HepG2 (cell line): ENCODE data around the gene KANSL3. TPM values are rescaled to one million over a fixed set of nuclear protein-coding genes. Genes with fewer than 3 reads are reported as not detected.

Experiments used
- ELF3 ChIP-seq: IDR thresholded peaks from 2 replicates; pipeline ENCODE4 v1.6.1; 2016; ENCODE audit warnings: missing genetic modification reagents, missing compliant biosample characterization
- HMG20A ChIP-seq: IDR thresholded peaks from 2 replicates; pipeline ENCODE4 v1.6.1; 2016; ENCODE audit warnings: borderline replicate concordance
- HNRNPK ChIP-seq: fragments of 200-400 bp; formaldehyde crosslinking; IDR thresholded peaks from 2 replicates; pipeline ENCODE4 v1.6.1; 2018; ENCODE audit warnings: low read length, low read depth, moderate library complexity, mild to moderate bottlenecking; ENCODE audit not compliant: poor library complexity, severe bottlenecking
- REL ChIP-seq: sonication (generic); formaldehyde crosslinking; conservative IDR thresholded peaks from 2 replicates; pipeline ENCODE4 v1.8.0; 2022; ENCODE audit warnings: mild to moderate bottlenecking, missing genetic modification reagents, moderate library complexity
- SNRNP70 ChIP-seq: fragments of 200-400 bp; formaldehyde crosslinking; IDR thresholded peaks from 2 replicates; pipeline ENCODE4 v1.6.1; 2017; ENCODE audit warnings: mild to moderate bottlenecking, low read depth, low read length, moderate library complexity
- TFDP1 ChIP-seq: IDR thresholded peaks from 2 replicates; pipeline ENCODE4 v1.6.1; 2016; ENCODE audit warnings: missing compliant biosample characterization, missing genetic modification reagents, borderline replicate concordance
- ZFP82 ChIP-seq: sonication (generic); formaldehyde crosslinking; IDR thresholded peaks from 2 replicates; pipeline ENCODE4 v1.5.1; 2020; ENCODE audit warnings: mild to moderate bottlenecking, missing genetic modification reagents, borderline replicate concordance
- ZFP90 ChIP-seq: sonication (generic); formaldehyde crosslinking; IDR thresholded peaks from 2 replicates; pipeline ENCODE4 v1.8.0; 2022; ENCODE audit warnings: missing genetic modification reagents, mild to moderate bottlenecking, inconsistent platforms, borderline replicate concordance
- ZNF232 ChIP-seq: sonication (generic); formaldehyde crosslinking; IDR thresholded peaks from 2 replicates; pipeline ENCODE4 v1.4.0; 2020; ENCODE audit warnings: missing genetic modification reagents, borderline replicate concordance
- ZNF282 ChIP-seq: fragments of 450-650 bp; IDR thresholded peaks from 2 replicates; pipeline ENCODE4 v1.6.1; 2018; ENCODE audit not compliant: partially characterized antibody
- ZNF691 ChIP-seq: sonication (generic); formaldehyde crosslinking; IDR thresholded peaks from 2 replicates; pipeline ENCODE4 v1.4.0; 2020; ENCODE audit warnings: missing genetic modification reagents, low read depth, mild to moderate bottlenecking, borderline replicate concordance
- ZNF777 ChIP-seq: sonication (generic); formaldehyde crosslinking; IDR thresholded peaks from 2 replicates; pipeline ENCODE4 v1.4.0; 2020; ENCODE audit warnings: missing genetic modification reagents
- ZNF839 ChIP-seq: sonication (generic); formaldehyde crosslinking; IDR thresholded peaks from 2 replicates; pipeline ENCODE4 v1.4.0; 2020; ENCODE audit warnings: missing genetic modification reagents, mild to moderate bottlenecking, borderline replicate concordance
- ZSCAN22 ChIP-seq: sonication (generic); formaldehyde crosslinking; IDR thresholded peaks from 2 replicates; pipeline ENCODE4 v1.4.0; 2020; ENCODE audit warnings: mild to moderate bottlenecking, missing genetic modification reagents
- polyA plus RNA-seq, 8 experiments: library from polyadenylated mRNA; depleted of rRNA in 3 of 8; stranded (reverse) in 7 of 8; unstranded in 1 of 8; fragments of >200 nt; fragmentation: Illumina TruSeq in 4 of 8; extraction: Trizol in 4 of 8; gene quantifications; 2 replicates each; pipeline versions ENCODE4 v1.2.1 to v1.2.3, GENCODE V29; 2011 to 2016; ENCODE audit warnings: low read depth in 4 of 8, missing spikeins in 1 of 8, mixed read lengths in 1 of 8; ENCODE audit not compliant: insufficient read depth in 1 of 8
- total RNA-seq, 5 experiments: library from RNA; depleted of rRNA; stranded (reverse); fragments of >200 nt; fragmentation: Illumina TruSeq; extraction: Trizol; gene quantifications; 2 replicates each; pipeline ENCODE4 v1.2.3, GENCODE V29; 2016; ENCODE audit warnings: low read depth in 1 of 5
- TF ChIP-seq, protein P1 (sequence below): sonication (generic); formaldehyde crosslinking; IDR thresholded peaks from 2 replicates; pipeline ENCODE4 v1.5.1; 2020; ENCODE audit warnings: mild to moderate bottlenecking, missing genetic modification reagents, moderate library complexity
- TF ChIP-seq, protein P2 (sequence below): sonication (generic); formaldehyde crosslinking; conservative IDR thresholded peaks from 2 replicates; pipeline ENCODE4 v1.8.0; 2022; ENCODE audit warnings: missing genetic modification reagents
- TF ChIP-seq, protein P3 (sequence below): IDR thresholded peaks from 2 replicates; pipeline ENCODE4 v1.6.1; 2018; ENCODE audit warnings: missing genetic modification reagents
- TF ChIP-seq, protein P4 (sequence below): sonication (generic); formaldehyde crosslinking; IDR thresholded peaks from 2 replicates; pipeline ENCODE4 v1.4.0; 2020; ENCODE audit warnings: missing genetic modification reagents; ENCODE audit errors: not compliant biosample characterization

Gene KANSL3
- total and polyA plus RNA-seq, 2 of the 13 experiments (the other 11 are each of a cell fraction or from before 2014, with no cell fraction given): 20.8 to 37.3 TPM

GRCh38 chr2:96556441-96557330 lies 81.4 kb downstream of the KANSL3 start (continued):
- TF ChIP-seq, protein P1, sequence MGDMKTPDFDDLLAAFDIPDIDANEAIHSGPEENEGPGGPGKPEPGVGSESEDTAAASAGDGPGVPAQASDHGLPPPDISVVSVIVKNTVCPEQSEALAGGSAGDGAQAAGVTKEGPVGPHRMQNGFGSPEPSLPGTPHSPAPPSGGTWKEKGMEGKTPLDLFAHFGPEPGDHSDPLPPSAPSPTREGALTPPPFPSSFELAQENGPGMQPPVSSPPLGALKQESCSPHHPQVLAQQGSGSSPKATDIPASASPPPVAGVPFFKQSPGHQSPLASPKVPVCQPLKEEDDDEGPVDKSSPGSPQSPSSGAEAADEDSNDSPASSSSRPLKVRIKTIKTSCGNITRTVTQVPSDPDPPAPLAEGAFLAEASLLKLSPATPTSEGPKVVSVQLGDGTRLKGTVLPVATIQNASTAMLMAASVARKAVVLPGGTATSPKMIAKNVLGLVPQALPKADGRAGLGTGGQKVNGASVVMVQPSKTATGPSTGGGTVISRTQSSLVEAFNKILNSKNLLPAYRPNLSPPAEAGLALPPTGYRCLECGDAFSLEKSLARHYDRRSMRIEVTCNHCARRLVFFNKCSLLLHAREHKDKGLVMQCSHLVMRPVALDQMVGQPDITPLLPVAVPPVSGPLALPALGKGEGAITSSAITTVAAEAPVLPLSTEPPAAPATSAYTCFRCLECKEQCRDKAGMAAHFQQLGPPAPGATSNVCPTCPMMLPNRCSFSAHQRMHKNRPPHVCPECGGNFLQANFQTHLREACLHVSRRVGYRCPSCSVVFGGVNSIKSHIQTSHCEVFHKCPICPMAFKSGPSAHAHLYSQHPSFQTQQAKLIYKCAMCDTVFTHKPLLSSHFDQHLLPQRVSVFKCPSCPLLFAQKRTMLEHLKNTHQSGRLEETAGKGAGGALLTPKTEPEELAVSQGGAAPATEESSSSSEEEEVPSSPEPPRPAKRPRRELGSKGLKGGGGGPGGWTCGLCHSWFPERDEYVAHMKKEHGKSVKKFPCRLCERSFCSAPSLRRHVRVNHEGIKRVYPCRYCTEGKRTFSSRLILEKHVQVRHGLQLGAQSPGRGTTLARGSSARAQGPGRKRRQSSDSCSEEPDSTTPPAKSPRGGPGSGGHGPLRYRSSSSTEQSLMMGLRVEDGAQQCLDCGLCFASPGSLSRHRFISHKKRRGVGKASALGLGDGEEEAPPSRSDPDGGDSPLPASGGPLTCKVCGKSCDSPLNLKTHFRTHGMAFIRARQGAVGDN (CRISPR knock-in tag): peak; percentile 77
- TF ChIP-seq, protein P2, sequence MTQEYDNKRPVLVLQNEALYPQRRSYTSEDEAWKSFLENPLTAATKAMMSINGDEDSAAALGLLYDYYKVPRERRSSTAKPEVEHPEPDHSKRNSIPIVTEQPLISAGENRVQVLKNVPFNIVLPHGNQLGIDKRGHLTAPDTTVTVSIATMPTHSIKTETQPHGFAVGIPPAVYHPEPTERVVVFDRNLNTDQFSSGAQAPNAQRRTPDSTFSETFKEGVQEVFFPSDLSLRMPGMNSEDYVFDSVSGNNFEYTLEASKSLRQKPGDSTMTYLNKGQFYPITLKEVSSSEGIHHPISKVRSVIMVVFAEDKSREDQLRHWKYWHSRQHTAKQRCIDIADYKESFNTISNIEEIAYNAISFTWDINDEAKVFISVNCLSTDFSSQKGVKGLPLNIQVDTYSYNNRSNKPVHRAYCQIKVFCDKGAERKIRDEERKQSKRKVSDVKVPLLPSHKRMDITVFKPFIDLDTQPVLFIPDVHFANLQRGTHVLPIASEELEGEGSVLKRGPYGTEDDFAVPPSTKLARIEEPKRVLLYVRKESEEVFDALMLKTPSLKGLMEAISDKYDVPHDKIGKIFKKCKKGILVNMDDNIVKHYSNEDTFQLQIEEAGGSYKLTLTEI (CRISPR knock-in tag): no peak
- no peak for TF ChIP-seq ZNF777 (CRISPR knock-in tag)
- TF ChIP-seq ZFP82 (CRISPR knock-in tag): no peak
- TF ChIP-seq, protein P3, sequence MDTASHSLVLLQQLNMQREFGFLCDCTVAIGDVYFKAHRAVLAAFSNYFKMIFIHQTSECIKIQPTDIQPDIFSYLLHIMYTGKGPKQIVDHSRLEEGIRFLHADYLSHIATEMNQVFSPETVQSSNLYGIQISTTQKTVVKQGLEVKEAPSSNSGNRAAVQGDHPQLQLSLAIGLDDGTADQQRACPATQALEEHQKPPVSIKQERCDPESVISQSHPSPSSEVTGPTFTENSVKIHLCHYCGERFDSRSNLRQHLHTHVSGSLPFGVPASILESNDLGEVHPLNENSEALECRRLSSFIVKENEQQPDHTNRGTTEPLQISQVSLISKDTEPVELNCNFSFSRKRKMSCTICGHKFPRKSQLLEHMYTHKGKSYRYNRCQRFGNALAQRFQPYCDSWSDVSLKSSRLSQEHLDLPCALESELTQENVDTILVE (CRISPR knock-in tag): peak; percentile 88
- peak; percentile 72; the same call in 1 of the 2 replicates for TF ChIP-seq ZFP90 (CRISPR knock-in tag)
- TF ChIP-seq REL: no peak
- TF ChIP-seq ZNF282: no peak
- TF ChIP-seq ELF3 (CRISPR knock-in tag): peak; percentile 96
- TF ChIP-seq SNRNP70: no peak
- TF ChIP-seq ZSCAN22 (CRISPR knock-in tag): no peak
- TF ChIP-seq, protein P4, sequence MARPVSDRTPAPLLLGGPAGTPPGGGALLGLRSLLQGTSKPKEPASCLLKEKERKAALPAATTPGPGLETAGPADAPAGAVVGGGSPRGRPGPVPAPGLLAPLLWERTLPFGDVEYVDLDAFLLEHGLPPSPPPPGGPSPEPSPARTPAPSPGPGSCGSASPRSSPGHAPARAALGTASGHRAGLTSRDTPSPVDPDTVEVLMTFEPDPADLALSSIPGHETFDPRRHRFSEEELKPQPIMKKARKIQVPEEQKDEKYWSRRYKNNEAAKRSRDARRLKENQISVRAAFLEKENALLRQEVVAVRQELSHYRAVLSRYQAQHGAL (CRISPR knock-in tag): no peak
- no peak for TF ChIP-seq HNRNPK
- TF ChIP-seq ZNF232 (CRISPR knock-in tag): peak; percentile 94
- TF ChIP-seq ZNF839: peak; percentile 79; the same call in 1 of the 2 replicates
- TF ChIP-seq TFDP1 (CRISPR knock-in tag): peak; percentile 99
- peak; percentile 90; the same call in 1 of the 2 replicates for TF ChIP-seq HMG20A (CRISPR knock-in tag)
- peak; percentile 88; the same call in 1 of the 2 replicates for TF ChIP-seq ZNF691 (CRISPR knock-in tag)
